HepG2 (cell line): ENCODE data around the gene QPCT. TPM values are rescaled to one million over a fixed set of nuclear protein-coding genes. Genes with fewer than 3 reads are reported as not detected.

Source experiments
- ATAC-seq: fragments of 200-7000 bp; cut with Tn5 transposase; 3 replicates; pipeline ENCODE4 v1.9.1; 2020; ENCODE audit warnings: mild to moderate bottlenecking, moderate library complexity
- BruUV-seq: library from RNA; stranded (reverse); fragments of 400-500 nt; replicated peaks from 2 replicates; lab custom pipeline; 2021; lab: Mats Ljungman, UMichigan
- CTCF ChIA-PET: fragments of 300-600 bp; formaldehyde crosslinking; extraction: SDS; loops from one replicate; lab custom pipeline; 2021; ENCODE audit warnings: low total read pairs, inconsistent platforms, low intra/inter-chr PET ratio; lab: Yijun Ruan, JAX
- POLR2A ChIA-PET: fragments of 350-600 bp; sonication (Branson Sonifier 250); formaldehyde crosslinking; loops from one replicate; lab custom pipeline; 2020; ENCODE audit warnings: antibody characterized with exemption, inconsistent platforms; lab: Yijun Ruan, JAX
- DNase-seq: peaks from one replicate; pipeline ENCODE4 v3.0.0-alpha.2; 2015; ENCODE audit warnings: low spot score
- FAIRE-seq: peaks from 3 replicates; lab custom pipeline; 2011; peaks lifted over from hg19 to GRCh38; lab: Jason Lieb, UNC
- H2AFZ ChIP-seq: one replicate; pipeline ENCODE4 v1.6.1; 2011; ENCODE audit warnings: low read length, inconsistent platforms
- H3K27ac ChIP-seq: fragments of 300-600 bp; 3 replicates; pipeline ENCODE4 v1.8.0; 2011; ENCODE audit warnings: mixed run types, mild to moderate bottlenecking, mixed read lengths, low read length, inconsistent platforms; ENCODE audit not compliant: insufficient read depth; ENCODE audit errors: extremely low read length
- H3K27me3 ChIP-seq, 2 experiments: fragments of 200-600 bp in 1 of 2; 2 replicates in 1 of 2; 3 replicates in 1 of 2; pipeline versions ENCODE4 v1.6.0 to v1.8.0; 2011; ENCODE audit warnings: low read length in 2 of 2, mild to moderate bottlenecking in 2 of 2, moderate library complexity in 2 of 2, inconsistent platforms in 1 of 2; ENCODE audit not compliant: insufficient read depth in 2 of 2, control insufficient read depth in 1 of 2
- H3K36me3 ChIP-seq, 2 experiments: fragments of 200-600 bp in 1 of 2; replicated peaks in 1 of 2; 2 replicates in 1 of 2; 3 replicates in 1 of 2; pipeline versions ENCODE4 v1.5.1 to v1.8.0; 2011; ENCODE audit warnings: low read length in 2 of 2, inconsistent platforms in 1 of 2; ENCODE audit not compliant: insufficient read depth in 2 of 2, control insufficient read depth in 1 of 2
- H3K4me1 ChIP-seq: 2 replicates; pipeline ENCODE4 v1.5.1; 2012; ENCODE audit warnings: low read length, inconsistent platforms; ENCODE audit not compliant: insufficient read depth
- H3K4me2 ChIP-seq: 2 replicates; pipeline ENCODE4 v1.6.0; 2011; ENCODE audit warnings: low read depth, low read length, inconsistent platforms
- H3K4me3 ChIP-seq, 3 experiments: fragments of 200-600 bp in 1 of 3; sonication (generic), shearing (Covaris generic) in 1 of 3; replicated peaks in 1 of 3; 2 replicates each; pipeline ENCODE4 v1.5.1; 2011 to 2016; ENCODE audit warnings: low read length in 3 of 3, inconsistent platforms in 2 of 3, low read depth in 2 of 3, mild to moderate bottlenecking in 2 of 3, control low read depth in 1 of 3, mixed read lengths in 1 of 3; ENCODE audit not compliant: insufficient read depth in 1 of 3
- H3K79me2 ChIP-seq: one replicate; pipeline ENCODE4 v1.6.1; 2011; ENCODE audit warnings: low read length, inconsistent platforms; ENCODE audit not compliant: insufficient read depth
- H3K9ac ChIP-seq: 2 replicates; pipeline ENCODE4 v1.6.0; 2011; ENCODE audit warnings: mild to moderate bottlenecking, low read depth, low read length, inconsistent platforms; ENCODE audit not compliant: insufficient read depth
- H3K9me3 ChIP-seq: 2 replicates; pipeline ENCODE4 v1.5.1; 2012; ENCODE audit warnings: mild to moderate bottlenecking, low read length
- H4K20me1 ChIP-seq: 2 replicates; pipeline ENCODE4 v1.6.0; 2011; ENCODE audit warnings: inconsistent platforms, mild to moderate bottlenecking, low read length, moderate library complexity; ENCODE audit not compliant: insufficient read depth
- AGO2 ChIP-seq: fragments of 200-400 bp; formaldehyde crosslinking; optimal IDR thresholded peaks from 2 replicates; pipeline ENCODE3; 2017; ENCODE audit warnings: mild to moderate bottlenecking, low read depth, low read length, moderate library complexity
- CEBPB ChIP-seq: IDR thresholded peaks from 2 replicates; pipeline ENCODE4 v1.6.1; 2011; ENCODE audit warnings: low read depth, low read length, improper control_type of control experiment, borderline replicate concordance
- CEBPG ChIP-seq: IDR thresholded peaks from 2 replicates; pipeline ENCODE4 v1.6.1; 2016
- CENPX ChIP-seq: sonication (generic); formaldehyde crosslinking; IDR thresholded peaks from 2 replicates; pipeline ENCODE4 v1.9.0; 2021; ENCODE audit warnings: mild to moderate bottlenecking, missing genetic modification reagents, moderate library complexity
- MAX ChIP-seq: IDR thresholded peaks from 2 replicates; pipeline ENCODE4 v1.6.1; 2012; ENCODE audit warnings: inconsistent platforms
- NPAS2 ChIP-seq: sonication (generic); formaldehyde crosslinking; IDR thresholded peaks from 2 replicates; pipeline ENCODE4 v1.8.0; 2022; ENCODE audit warnings: mild to moderate bottlenecking, missing genetic modification reagents, borderline replicate concordance
- RBAK ChIP-seq: sonication (generic); formaldehyde crosslinking; IDR thresholded peaks from 2 replicates; pipeline ENCODE4 v1.5.1; 2020; ENCODE audit warnings: mild to moderate bottlenecking, missing genetic modification reagents
- ZNF275 ChIP-seq: sonication (generic); formaldehyde crosslinking; IDR thresholded peaks from 2 replicates; pipeline ENCODE4 v1.8.0; 2022; ENCODE audit warnings: missing genetic modification reagents, mild to moderate bottlenecking, inconsistent platforms, borderline replicate concordance
- WGBS: methylation state at CpG from one replicate; pipeline ENCODE4 v1.1.6; 2017; ENCODE audit warnings: low lambda C conversion rate; 5-methylcytosine and 5-hydroxymethylcytosine counted together
- in situ Hi-C: cut with HindIII; loops from 2 replicates; pipeline ENCODE4 v1.10.0; 2017; ENCODE audit warnings: low pct_unique_long_range_greater_than_20kb; ENCODE audit not compliant: extremely low pct_ligation_motif_present
- intact Hi-C: fragments of 100-400 bp; cut with micrococcal nuclease; formaldehyde crosslinking; loops from one replicate; pipeline ENCODE4 v1.10.0; 2022; ENCODE audit not compliant: unreplicated experiment
- polyA plus RNA-seq, 8 experiments: library from polyadenylated mRNA; depleted of rRNA in 3 of 8; stranded (reverse) in 7 of 8; unstranded in 1 of 8; fragments of >200 nt; fragmentation: Illumina TruSeq in 4 of 8; extraction: Trizol in 4 of 8; gene quantifications; 2 replicates each; pipeline versions ENCODE4 v1.2.1 to v1.2.3, GENCODE V29; 2011 to 2016; ENCODE audit warnings: low read depth in 4 of 8, missing spikeins in 1 of 8, mixed read lengths in 1 of 8; ENCODE audit not compliant: insufficient read depth in 1 of 8
- total RNA-seq, 5 experiments: library from RNA; depleted of rRNA; stranded (reverse); fragments of >200 nt; fragmentation: Illumina TruSeq; extraction: Trizol; gene quantifications; 2 replicates each; pipeline ENCODE4 v1.2.3, GENCODE V29; 2016; ENCODE audit warnings: low read depth in 1 of 5

Gene QPCT
- total and polyA plus RNA-seq, 2 of the 13 experiments (the other 11 are each of a cell fraction or from before 2014, with no cell fraction given) = 0.77 to 1.2 TPM

DNA sequence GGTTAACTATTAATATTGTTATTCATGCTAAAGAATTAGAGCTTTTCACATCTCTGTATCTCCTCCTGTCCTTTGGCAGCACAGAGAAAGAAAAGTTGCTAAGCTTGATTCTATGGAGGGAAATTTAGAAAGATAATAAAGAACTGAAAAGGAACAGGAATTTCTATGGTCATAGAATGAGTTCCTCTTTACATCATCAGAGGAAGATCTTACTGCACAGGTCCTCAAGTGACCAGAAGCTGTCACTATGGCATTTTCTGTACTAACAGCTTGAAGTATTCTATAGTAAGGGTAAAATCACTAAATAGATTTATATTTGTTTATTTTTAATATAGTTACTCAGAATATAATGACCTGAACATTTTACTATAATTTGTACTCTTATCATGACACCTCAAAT, 13.7 kb upstream of the QPCT start (continued):
- TF ChIP-seq ZNF275 (CRISPR knock-in tag) (no peak), RBAK (CRISPR knock-in tag) (no peak), CENPX (CRISPR knock-in tag) (no peak), NPAS2 (CRISPR knock-in tag) (no peak)
- TF ChIP-seq, all 625 proteins: peak for 0

- Histone ChIP-seq H3K9ac (no peak overlapping the region), H3K4me2 (no peak overlapping the region), H3K4me3 (no peak overlapping the region), H2AFZ (no peak overlapping the region), H3K9me3 (no peaks in the 10 kb centered on the region), H4K20me1 (no peaks in the 10 kb centered on the region), H3K4me1 (no peaks in the 10 kb centered on the region), H3K36me3 (no peaks in the 10 kb centered on the region), H3K79me2 (no peaks in the 10 kb centered on the region), H3K27me3 (peaks cover 0 to 4% of the 10 kb centered on the region in 2 experiments; a peak in 1 of 5 replicates), H3K27ac (no peak overlapping the region)
- intact Hi-C loops = no loop called here
- 39% methylated on average over 3 of the region's 3 CpGs for WGBS
- ChIA-PET CTCF (no interaction called here), POLR2A (no interaction called here)
- ATAC-seq (no peak), DNase-seq (no peak), FAIRE-seq (no peak)
- no peak for TF ChIP-seq AGO2
- peak; percentile 98 for TF ChIP-seq CEBPB
- peak; percentile 93 for TF ChIP-seq CEBPG (CRISPR knock-in tag)
- TF ChIP-seq MAX = peak; percentile 69; the same call in 1 of the 2 replicates
- BruUV-seq = no TSS peak
- in situ Hi-C loops = no loop called here
Measured at GRCh38 chr2:37332560-37332959, 11.9 kb upstream of the QPCT start.
